ENCODE results near the gene LRRC46. TPM values are rescaled to one million over a fixed set of nuclear protein-coding genes. Genes with fewer than 3 reads are reported as not detected.

The LRRC46 gene
- total RNA-seq, 1 donor, result not detected

- H3K4me3 ChIP-seq (ENCODE audit: low read depth, low read length), result no peak overlapping the region
- no peak for TF ChIP-seq CTCF (IDR thresholded peaks at IDR 0.05; ENCODE audit: insufficient read depth, low read length)
- DNase-seq (ENCODE audit: low read depth), result peak; percentile 19
These were observed 33.7 kb upstream of the LRRC46 start for GRCh38 chr17:47797797-47798196.

GRCh38 chr17:47800686-47801085, 30.8 kb upstream of the LRRC46 start:
- no peak for DNase-seq (ENCODE audit: low read depth)
- TF ChIP-seq CTCF (IDR thresholded peaks at IDR 0.05; ENCODE audit: insufficient read depth, low read length), result no peak
- H3K4me3 ChIP-seq (ENCODE audit: low read depth, low read length), result no peak overlapping the region

GRCh38 chr17:47801176-47801765, 30.2 kb upstream of the LRRC46 start:
- H3K4me3 ChIP-seq (ENCODE audit: low read depth, low read length), result no peak overlapping the region
- TF ChIP-seq CTCF (IDR thresholded peaks at IDR 0.05; ENCODE audit: insufficient read depth, low read length), result no peak
- no peak for DNase-seq (ENCODE audit: low read depth)

GRCh38 chr17:47801906-47802305, 29.6 kb upstream of the LRRC46 start:
- TF ChIP-seq CTCF (IDR thresholded peaks at IDR 0.05; ENCODE audit: insufficient read depth, low read length), result no peak
- DNase-seq (ENCODE audit: low read depth), result no peak
- H3K4me3 ChIP-seq (ENCODE audit: low read depth, low read length), result no peak overlapping the region

- DNase-seq (ENCODE audit: low read depth), result peak; percentile 46
- peak; percentile 70 for TF ChIP-seq CTCF (IDR thresholded peaks at IDR 0.05; ENCODE audit: insufficient read depth, low read length)
- H3K4me3 ChIP-seq (ENCODE audit: low read depth, low read length), result no peak overlapping the region
These were observed 29.0 kb upstream of the LRRC46 start for GRCh38 chr17:47802341-47803022.

- no peak for DNase-seq (ENCODE audit: low read depth)
- TF ChIP-seq CTCF (IDR thresholded peaks at IDR 0.05; ENCODE audit: insufficient read depth, low read length), result no peak
These were observed 28.3 kb upstream of the LRRC46 start for GRCh38 chr17:47803201-47803600.

More at GRCh38 chr17:47803201-47803600, 28.3 kb upstream of the LRRC46 start:
- no peak overlapping the region for H3K4me3 ChIP-seq (ENCODE audit: low read depth, low read length)

Measured in fibroblast of the aortic adventitia (primary cell).